Loucy (cell line): ENCODE results near the gene IGFBP1.
"Not testable (repeated sequence)": the region's sequence is repeated elsewhere in the genome, so short reads cannot be mapped to it uniquely, and the experiment has no call there.

ENCODE experiments used
- H2AFZ ChIP-seq: fragments of 200-600 bp; sonication (generic); 2 replicates; pipeline ENCODE4 v1.6.0; 2016; ENCODE audit warnings: antibody characterized with exemption, mild to moderate bottlenecking, low read length, moderate library complexity
- H3F3A ChIP-seq: fragments of 200-600 bp; 2 replicates; pipeline ENCODE4 v1.6.0; 2016; ENCODE audit warnings: antibody characterized with exemption, low read depth, mild to moderate bottlenecking
- H3K27me3 ChIP-seq: fragments of 200-600 bp; sonication (generic); 2 replicates; pipeline ENCODE4 v1.6.1; 2014; ENCODE audit warnings: low read length, mild to moderate bottlenecking; ENCODE audit not compliant: insufficient read depth, poor library complexity, severe bottlenecking
- H3K36me3 ChIP-seq: fragments of 200-600 bp; sonication (generic); 2 replicates; pipeline ENCODE4 v1.6.1; 2016; ENCODE audit warnings: low read length; ENCODE audit not compliant: insufficient read depth
- H3K4me1 ChIP-seq: fragments of 200-600 bp; sonication (generic); 2 replicates; pipeline ENCODE4 v1.5.1; 2014; ENCODE audit warnings: low read length, mild to moderate bottlenecking; ENCODE audit not compliant: insufficient read depth, poor library complexity, severe bottlenecking
- H3K4me2 ChIP-seq: fragments of 200-600 bp; sonication (generic); 2 replicates; pipeline ENCODE4 v1.6.0; 2014; ENCODE audit warnings: antibody characterized with exemption, low read length, low read depth, mild to moderate bottlenecking; ENCODE audit not compliant: poor library complexity, severe bottlenecking
- H3K4me3 ChIP-seq: fragments of 200-600 bp; sonication (generic); 2 replicates; pipeline ENCODE4 v1.5.1; 2014; ENCODE audit warnings: low read length, mild to moderate bottlenecking, mixed read lengths; ENCODE audit not compliant: poor library complexity, severe bottlenecking
- H3K79me2 ChIP-seq: fragments of 200-600 bp; sonication (generic); 2 replicates; pipeline ENCODE4 v1.6.1; 2014; ENCODE audit warnings: low read length; ENCODE audit not compliant: insufficient read depth
- H3K9ac ChIP-seq: fragments of 200-600 bp; sonication (generic); 2 replicates; pipeline ENCODE4 v1.6.0; 2014; ENCODE audit warnings: mild to moderate bottlenecking, low read depth, low read length, moderate library complexity; ENCODE audit not compliant: poor library complexity, severe bottlenecking
- H3K9me2 ChIP-seq: fragments of 200-600 bp; sonication (generic); replicated peaks from 2 replicates; pipeline ENCODE4 v1.6.1; 2016; ENCODE audit warnings: low read depth, low read length, mixed read lengths
- H3K9me3 ChIP-seq: fragments of 200-600 bp; sonication (generic); 2 replicates; pipeline ENCODE4 v1.6.1; 2014; ENCODE audit warnings: mild to moderate bottlenecking, antibody characterized with exemption, low read length, low read depth; ENCODE audit not compliant: insufficient read depth
- H4K20me1 ChIP-seq: fragments of 200-600 bp; sonication (generic); 2 replicates; pipeline ENCODE4 v1.6.0; 2014; ENCODE audit warnings: antibody characterized with exemption, low read length, mild to moderate bottlenecking; ENCODE audit not compliant: insufficient read depth, poor library complexity, severe bottlenecking
- CTCF ChIP-seq: fragments of 200-600 bp; sonication (generic); conservative IDR thresholded peaks from 2 replicates; pipeline ENCODE4 v1.5.1; 2014; ENCODE audit warnings: mild to moderate bottlenecking, antibody characterized with exemption, low read length
- EZH2phosphoT487 ChIP-seq: fragments of 200-600 bp; IDR thresholded peaks from 2 replicates; pipeline ENCODE4 v1.6.1; 2018; ENCODE audit warnings: antibody characterized with exemption, mild to moderate bottlenecking, moderate library complexity, borderline replicate concordance

The IGFBP1 gene

GRCh38 chr7:45888185-45888992, at the start of gene IGFBP1:
TSS of gene IGFBP1 (plus strand) at chr7:45888488. CDS start at chr7:45888653, 165 bp downstream.
- TF ChIP-seq EZH2phosphoT487 (no peak), CTCF (no peak)
- no peaks in the 10 kb centered on the region for H3K27me3 ChIP-seq
- H3K4me2 ChIP-seq, result no peak within 1 kb of the TSS
- no peaks in the 10 kb centered on the region for H3K36me3 ChIP-seq
- no peaks in the 10 kb centered on the region for H3K9me2 ChIP-seq
- no peaks in the 10 kb centered on the region for H3F3A ChIP-seq
- H3K4me1 ChIP-seq, result no peaks in the 10 kb centered on the region
- H2AFZ ChIP-seq, result no peak within 1 kb of the TSS
- no peak within 1 kb of the TSS for H3K4me3 ChIP-seq
- H4K20me1 ChIP-seq, result no peaks in the 10 kb centered on the region
- no peaks in the 10 kb centered on the region for H3K79me2 ChIP-seq
- no peak within 1 kb of the TSS for H3K9ac ChIP-seq
- no peaks in the 10 kb centered on the region for H3K9me3 ChIP-seq

- not testable (repeated sequence) for H3K27me3 ChIP-seq, H3K4me1 ChIP-seq, H3K4me3 ChIP-seq, H3K9me3 ChIP-seq, H4K20me1 ChIP-seq, H2AFZ ChIP-seq, H3K4me2 ChIP-seq, H3F3A ChIP-seq, H3K9me2 ChIP-seq, H3K79me2 ChIP-seq, H3K36me3 ChIP-seq, H3K9ac ChIP-seq
Observed at GRCh38 chr7:45838852-45839251, 49.4 kb upstream of the IGFBP1 start.

DNA sequence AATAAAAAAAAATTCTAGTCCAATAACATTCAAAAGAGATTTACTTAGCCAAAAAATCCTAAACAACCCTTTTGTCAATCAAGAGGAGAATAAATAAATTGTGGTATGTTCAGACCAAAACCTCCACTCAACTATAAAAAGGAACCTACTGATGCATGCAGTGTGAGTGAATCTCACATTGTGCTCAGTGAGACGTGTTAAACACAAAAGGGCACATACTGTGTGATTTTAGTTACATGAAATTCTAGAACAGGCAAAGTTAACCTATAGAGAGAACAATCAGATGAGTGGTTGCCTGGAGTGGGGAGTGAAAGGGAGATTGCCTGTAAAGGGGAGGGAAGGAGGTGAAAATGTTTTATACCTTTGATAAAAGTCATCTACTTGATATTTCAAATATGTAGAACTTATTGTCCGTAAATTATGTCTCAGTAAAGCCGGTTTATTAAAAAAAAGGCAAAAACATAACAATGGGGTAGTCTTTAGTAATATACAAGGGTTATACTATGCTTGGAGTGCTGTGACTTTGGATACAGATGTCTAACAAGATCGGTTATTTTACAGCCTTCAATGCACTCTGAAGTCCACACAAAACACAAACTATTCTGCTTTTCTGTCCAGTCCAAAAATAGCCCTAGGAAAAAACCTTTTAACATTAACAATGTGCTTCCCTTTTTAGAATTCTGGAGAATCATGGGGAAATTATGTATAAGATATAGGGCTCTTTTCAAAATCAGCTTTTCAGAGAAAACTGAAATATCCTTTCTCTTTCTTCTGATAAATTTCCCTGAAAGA, 46.2 kb upstream of the IGFBP1 start:
- not testable (repeated sequence) for H3K27me3 ChIP-seq, H3K9ac ChIP-seq, H4K20me1 ChIP-seq, H3K4me1 ChIP-seq, H3K4me2 ChIP-seq, H3K79me2 ChIP-seq, H3F3A ChIP-seq, H2AFZ ChIP-seq, H3K9me2 ChIP-seq, H3K4me3 ChIP-seq, H3K9me3 ChIP-seq, H3K36me3 ChIP-seq

DNA sequence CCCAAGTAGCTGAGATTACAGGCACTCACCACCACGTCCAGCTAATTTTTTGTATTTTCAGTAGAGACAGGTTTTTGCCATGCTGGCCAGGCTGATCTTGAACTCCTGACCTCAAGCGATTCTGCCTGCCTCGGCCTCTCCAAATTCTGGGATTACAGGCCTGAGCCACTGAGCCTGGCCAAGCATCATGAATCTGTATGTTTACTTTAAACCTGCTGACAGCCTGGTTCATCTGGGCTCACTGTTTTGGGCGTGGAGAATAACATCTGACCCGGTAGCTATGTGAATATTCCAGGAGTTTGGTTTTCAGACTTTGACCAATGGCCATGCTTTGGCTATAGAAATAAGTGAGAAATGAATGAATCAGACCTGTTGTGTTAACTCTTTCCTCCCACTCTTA, 41.8 kb upstream of the IGFBP1 start:
- not testable (repeated sequence) for H3K9me3 ChIP-seq, H3K79me2 ChIP-seq, H3K4me2 ChIP-seq, H3K4me3 ChIP-seq, H3K9ac ChIP-seq, H3K36me3 ChIP-seq, H3K27me3 ChIP-seq, H4K20me1 ChIP-seq, H3K4me1 ChIP-seq, H2AFZ ChIP-seq, H3F3A ChIP-seq, H3K9me2 ChIP-seq

DNA sequence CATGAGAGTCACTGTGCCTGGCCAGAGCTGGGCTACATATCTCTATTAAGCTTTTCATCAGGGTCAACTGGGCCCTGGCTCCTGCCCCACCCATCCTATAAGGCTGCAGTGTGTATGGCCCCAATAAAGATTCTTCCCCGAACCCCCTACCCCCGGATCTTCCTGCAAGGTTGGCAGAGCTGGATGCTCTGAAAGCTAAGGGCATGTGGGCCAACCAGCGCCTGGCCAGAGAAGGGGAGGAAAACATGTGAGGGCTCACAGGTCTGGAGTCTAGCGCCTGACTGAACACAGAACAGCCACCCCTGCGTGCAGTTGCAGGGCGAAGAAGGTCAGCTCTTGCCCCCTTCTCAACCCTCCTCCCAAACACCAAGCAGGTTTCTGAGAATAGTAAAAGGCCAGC, 39.6 kb upstream of the IGFBP1 start:
- not testable (repeated sequence) for H3K79me2 ChIP-seq, H3K4me2 ChIP-seq, H4K20me1 ChIP-seq, H3K9me2 ChIP-seq, H3F3A ChIP-seq, H3K27me3 ChIP-seq, H3K4me3 ChIP-seq, H3K36me3 ChIP-seq, H3K9ac ChIP-seq, H3K9me3 ChIP-seq, H3K4me1 ChIP-seq, H2AFZ ChIP-seq

DNA sequence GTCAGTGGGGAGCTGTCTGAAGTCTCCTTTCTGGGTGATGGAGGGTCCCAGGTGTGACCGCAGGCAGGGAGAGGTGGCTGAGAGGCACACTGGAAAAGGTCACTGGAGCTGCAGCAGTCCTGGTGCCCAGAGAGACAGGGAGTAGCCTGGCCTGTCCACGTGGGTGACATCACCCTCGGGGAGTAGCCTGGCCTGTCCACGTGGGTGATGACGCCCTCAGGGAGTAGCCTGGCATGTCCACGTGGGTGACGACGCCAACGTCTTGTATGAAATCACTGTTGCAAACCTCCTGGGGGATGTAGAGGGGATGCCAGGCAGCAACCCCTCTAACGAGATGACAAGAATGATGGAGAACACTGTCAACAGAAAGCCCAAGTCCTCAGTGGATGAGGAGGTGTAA, 35.3 kb upstream of the IGFBP1 start:
- H3K36me3 ChIP-seq, H2AFZ ChIP-seq, H3K9me2 ChIP-seq, H4K20me1 ChIP-seq, H3K4me3 ChIP-seq, H3F3A ChIP-seq, H3K79me2 ChIP-seq, H3K9me3 ChIP-seq, H3K4me1 ChIP-seq, H3K9ac ChIP-seq, H3K27me3 ChIP-seq, H3K4me2 ChIP-seq: not testable (repeated sequence)
